HL-60 (cell line): ENCODE measurements around the gene GNLY.

Experiments
- DNase-seq, 2 experiments: peaks; one replicate each; pipeline ENCODE4 v3.0.0-alpha.2; 2010 to 2020; ENCODE audit warnings: low read depth in 1 of 2, low spot score in 1 of 2
- H3K27ac ChIP-seq: fragments of 250-450 bp; sonication (Bioruptor Pico); replicated peaks from 2 replicates; pipeline ENCODE4 v1.5.1; 2020; ENCODE audit warnings: mild to moderate bottlenecking, moderate library complexity
- H3K27me3 ChIP-seq: fragments of 250-450 bp; sonication (Bioruptor Pico); 2 replicates; pipeline ENCODE4 v1.5.1; 2021; ENCODE audit warnings: mild to moderate bottlenecking, moderate library complexity; ENCODE audit not compliant: insufficient read depth, poor library complexity, severe bottlenecking
- H3K4me3 ChIP-seq: replicated peaks from 2 replicates; pipeline ENCODE4 v1.5.1; 2011; ENCODE audit warnings: mild to moderate bottlenecking, control low read depth, low read length; ENCODE audit not compliant: insufficient read depth
- GABPA ChIP-seq: IDR thresholded peaks from 2 replicates; pipeline ENCODE4 v1.6.1; 2012; ENCODE audit warnings: low read depth
- POLR2AphosphoS5 ChIP-seq: IDR thresholded peaks from 2 replicates; pipeline ENCODE4 v1.6.1; 2012; ENCODE audit warnings: low read depth
- REST ChIP-seq: IDR thresholded peaks from 2 replicates; pipeline ENCODE4 v1.6.1; 2012; ENCODE audit warnings: low read depth; ENCODE audit not compliant: insufficient replicate concordance
- SPI1 ChIP-seq: IDR thresholded peaks from 2 replicates; pipeline ENCODE4 v1.6.1; 2012; ENCODE audit warnings: low read depth, mild to moderate bottlenecking, borderline replicate concordance
- TF ChIP-seq, protein P1 (sequence below): IDR thresholded peaks from one replicate; pipeline ENCODE4 v1.5.1; 2011; ENCODE audit warnings: low read length, control low read depth, inconsistent platforms; ENCODE audit not compliant: insufficient read depth

GNLY gene

DNA sequence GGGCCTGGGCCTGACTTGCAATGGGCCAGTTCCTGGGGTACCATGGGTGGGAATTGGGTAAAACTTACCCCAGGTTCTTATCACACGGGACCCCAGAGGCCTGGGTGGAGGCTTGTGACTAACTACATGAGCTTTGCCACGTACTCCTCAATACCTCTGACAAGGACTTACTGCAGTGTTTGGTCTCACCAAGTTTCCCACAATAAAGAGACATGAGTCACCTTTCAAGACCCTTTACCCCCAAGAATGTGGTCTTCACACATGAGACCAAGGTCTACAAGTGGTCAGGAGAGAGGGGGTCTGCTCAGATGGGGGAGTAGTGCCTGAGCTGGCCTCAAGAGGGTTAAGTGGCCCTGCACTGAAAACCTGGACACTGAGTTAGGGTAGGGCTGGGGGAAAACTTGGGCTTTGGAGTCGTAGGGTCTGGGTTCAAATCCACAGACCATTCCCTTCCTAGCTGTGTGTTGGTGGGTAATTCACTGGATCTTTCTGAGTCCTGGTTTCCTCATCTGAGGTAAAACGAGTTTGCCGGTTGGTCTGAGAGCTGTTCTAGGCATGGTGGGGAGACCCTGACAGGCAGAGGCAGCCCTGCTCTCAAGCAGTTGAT lies 2.0 kb upstream of the GNLY start:
- no peaks in the 10 kb centered on the region for H3K27me3 ChIP-seq
- TF ChIP-seq GABPA = no peak
- no peak for TF ChIP-seq SPI1
- no peak for TF ChIP-seq POLR2AphosphoS5
- TF ChIP-seq, protein P1, sequence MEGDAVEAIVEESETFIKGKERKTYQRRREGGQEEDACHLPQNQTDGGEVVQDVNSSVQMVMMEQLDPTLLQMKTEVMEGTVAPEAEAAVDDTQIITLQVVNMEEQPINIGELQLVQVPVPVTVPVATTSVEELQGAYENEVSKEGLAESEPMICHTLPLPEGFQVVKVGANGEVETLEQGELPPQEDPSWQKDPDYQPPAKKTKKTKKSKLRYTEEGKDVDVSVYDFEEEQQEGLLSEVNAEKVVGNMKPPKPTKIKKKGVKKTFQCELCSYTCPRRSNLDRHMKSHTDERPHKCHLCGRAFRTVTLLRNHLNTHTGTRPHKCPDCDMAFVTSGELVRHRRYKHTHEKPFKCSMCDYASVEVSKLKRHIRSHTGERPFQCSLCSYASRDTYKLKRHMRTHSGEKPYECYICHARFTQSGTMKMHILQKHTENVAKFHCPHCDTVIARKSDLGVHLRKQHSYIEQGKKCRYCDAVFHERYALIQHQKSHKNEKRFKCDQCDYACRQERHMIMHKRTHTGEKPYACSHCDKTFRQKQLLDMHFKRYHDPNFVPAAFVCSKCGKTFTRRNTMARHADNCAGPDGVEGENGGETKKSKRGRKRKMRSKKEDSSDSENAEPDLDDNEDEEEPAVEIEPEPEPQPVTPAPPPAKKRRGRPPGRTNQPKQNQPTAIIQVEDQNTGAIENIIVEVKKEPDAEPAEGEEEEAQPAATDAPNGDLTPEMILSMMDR = no peak
- TF ChIP-seq REST = no peak
- no peak for DNase-seq
- no peak overlapping the region for H3K27ac ChIP-seq
- no peak overlapping the region for H3K4me3 ChIP-seq

GRCh38 chr2:85695121-85695520 lies 963 bp downstream of the GNLY start:
- Histone ChIP-seq H3K4me3 (no peak overlapping the region), H3K27ac (no peak overlapping the region), H3K27me3 (no peaks in the 10 kb centered on the region)
- no peak for DNase-seq
- TF ChIP-seq REST (no peak), SPI1 (no peak), GABPA (no peak), POLR2AphosphoS5 (no peak)
- TF ChIP-seq, protein P1 = no peak

- TF ChIP-seq, protein P1 = no peak
- TF ChIP-seq SPI1 = peak; percentile 46; the same call in 1 of the 2 replicates
- no peak for DNase-seq
- H3K4me3 ChIP-seq = no peak overlapping the region
- no peak overlapping the region; the same call in 1 of the 2 replicates for H3K27ac ChIP-seq
- no peaks in the 10 kb centered on the region for H3K27me3 ChIP-seq
Measured at GRCh38 chr2:85695691-85696668, 1.8 kb downstream of the GNLY start.
